NCI-H1048 (cell line): Measurements from ENCODE around the gene CDKAL1.
"Not testable (repeated sequence)": the region's sequence is repeated elsewhere in the genome, so short reads cannot be mapped to it uniquely, and the experiment has no call there.

Experiments
- DNase-seq: peaks from one replicate; lab custom pipeline; 2025; lab: John Stamatoyannopoulos, UW

The CDKAL1 gene

DNA sequence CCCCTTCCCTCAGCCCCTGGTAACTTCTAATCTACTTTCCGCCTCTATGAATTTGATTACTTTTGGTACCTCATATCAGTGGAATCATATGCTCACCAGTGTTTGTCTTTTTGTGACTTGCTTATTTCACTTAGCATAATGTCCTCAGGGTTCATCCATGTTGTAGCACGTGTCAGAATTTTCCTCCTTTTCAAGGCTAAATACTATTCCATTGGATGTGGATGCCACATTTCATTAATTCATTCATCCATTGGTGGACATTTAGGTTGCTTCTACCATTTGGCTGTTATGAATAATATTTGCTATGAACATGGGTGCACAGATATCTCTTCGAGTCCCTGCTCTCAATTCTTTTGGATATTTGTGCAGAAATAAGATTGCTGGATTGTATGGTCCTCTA lies 670.7 kb downstream of the CDKAL1 start:
- no peak for DNase-seq

DNA sequence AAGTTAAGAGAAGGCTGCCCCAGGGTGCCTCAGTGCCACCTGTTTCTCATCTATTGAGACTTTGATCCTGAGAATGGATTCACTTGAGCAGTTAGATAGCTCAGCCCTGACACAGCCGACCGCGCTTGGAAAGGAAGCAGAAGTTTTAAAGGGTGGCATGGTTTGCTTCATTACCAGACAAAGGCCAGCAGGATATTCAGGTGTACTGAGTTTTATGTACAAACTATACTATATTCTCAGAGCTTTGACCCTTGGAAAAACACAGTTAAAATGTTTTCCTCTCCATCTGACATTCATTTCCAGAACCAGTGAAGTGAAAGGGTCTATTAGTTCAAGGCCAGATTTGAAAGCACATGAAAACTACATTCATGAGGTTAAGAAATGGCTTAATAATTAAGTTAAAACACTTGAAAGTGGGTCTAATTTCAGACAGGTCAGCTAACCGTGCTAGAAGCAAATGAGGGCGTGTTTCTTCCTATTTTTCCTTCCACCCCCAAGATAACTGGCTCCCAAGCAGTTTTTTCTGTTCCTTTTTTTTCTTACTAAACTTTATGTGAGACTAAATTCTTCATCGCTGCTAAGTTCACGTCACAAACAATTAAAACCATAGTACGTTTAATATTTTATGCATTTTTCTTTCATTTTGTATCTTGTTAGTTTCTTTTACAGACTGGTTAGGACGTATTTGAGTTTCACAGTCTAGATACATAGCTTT lies 674.0 kb downstream of the CDKAL1 start:
- DNase-seq: no peak

DNA sequence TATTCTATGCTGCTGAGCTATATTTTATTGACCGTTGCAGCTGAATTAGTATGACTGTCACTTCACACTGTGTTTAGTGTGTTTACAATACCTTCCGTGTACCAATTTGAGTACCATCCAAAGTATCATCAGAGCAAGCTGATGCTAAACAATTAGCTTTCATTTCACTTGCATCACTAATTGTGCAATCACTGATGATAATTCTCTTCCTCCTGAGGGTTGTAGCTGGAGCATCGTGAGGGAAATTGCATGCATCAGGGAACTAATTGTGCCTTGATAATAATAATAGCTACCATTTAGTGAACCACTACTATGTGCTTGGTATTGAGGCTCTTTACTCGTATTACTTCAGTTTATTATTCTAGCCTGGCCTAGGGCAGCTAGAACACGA lies 674.5 kb downstream of the CDKAL1 start:
- no peak for DNase-seq

DNA sequence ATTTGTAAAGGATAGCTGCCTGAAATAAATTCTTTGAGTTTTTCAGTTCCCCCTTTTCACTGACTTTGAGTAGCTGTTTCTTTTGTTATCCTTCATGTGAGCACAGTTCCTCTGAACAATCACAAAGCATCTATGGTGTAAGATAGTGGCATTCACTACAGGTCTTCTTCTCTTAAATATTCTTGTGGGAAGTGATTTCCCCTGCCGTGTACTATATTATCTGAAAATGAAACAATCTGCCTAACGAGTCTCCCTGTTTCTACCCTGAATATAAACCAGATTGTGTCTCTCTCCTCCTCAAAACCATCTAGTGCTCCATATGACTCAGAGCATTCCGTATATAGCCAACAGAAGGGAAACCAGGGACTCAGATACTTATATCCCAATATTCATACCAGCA lies 679.2 kb downstream of the CDKAL1 start:
- no peak for DNase-seq

DNA sequence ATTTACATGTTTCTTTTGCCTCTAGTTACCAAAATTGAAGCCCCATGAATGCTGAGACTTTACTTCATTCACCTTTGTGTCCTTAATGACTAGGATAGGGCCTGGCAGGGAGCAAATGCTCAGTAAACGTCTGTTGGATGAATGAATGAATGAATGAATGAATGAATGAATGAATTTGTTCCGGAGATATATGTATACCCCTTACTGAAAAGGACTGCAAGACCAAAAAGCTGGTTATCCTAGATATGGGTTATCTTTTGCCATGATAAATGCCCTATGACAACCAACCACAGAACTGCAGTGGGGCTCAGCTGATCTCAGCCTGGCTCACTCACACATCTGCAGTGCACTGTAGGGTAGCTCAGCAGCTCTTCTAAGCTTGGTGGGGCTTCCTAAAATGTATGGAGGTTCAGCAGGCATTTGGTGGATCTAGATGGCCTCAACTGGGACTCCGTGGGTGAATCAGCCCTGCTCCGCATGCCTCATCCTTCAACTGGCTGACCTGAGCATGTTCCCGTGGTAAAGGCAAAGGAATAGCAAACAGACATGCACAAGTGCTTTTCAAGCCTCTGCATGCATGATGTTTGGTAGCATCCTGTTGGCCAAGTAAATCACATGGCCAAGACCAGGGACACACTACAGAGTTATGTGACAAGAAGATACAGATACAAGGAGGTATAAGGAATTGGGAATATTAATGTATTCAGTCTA lies 680.6 kb downstream of the CDKAL1 start:
- DNase-seq: no peak

DNA sequence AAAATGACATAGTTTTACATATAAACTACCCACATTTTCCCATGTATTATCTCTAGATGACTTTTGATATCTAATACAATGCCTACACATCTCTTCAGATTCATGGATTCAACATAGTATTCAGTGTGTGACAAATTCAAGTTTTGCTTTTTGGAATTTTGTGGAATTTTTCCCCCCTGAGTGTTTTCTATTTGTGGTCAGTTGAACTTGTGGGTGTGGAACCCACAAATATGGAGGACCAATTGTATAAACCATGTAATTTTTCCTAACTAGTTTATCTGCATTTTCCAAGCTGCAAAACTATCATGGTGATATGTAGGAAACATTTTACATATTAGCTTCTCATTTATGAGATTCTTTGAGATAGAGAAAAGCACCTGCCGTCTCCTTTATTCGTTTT lies 685.0 kb downstream of the CDKAL1 start:
- DNase-seq: no peak

DNA sequence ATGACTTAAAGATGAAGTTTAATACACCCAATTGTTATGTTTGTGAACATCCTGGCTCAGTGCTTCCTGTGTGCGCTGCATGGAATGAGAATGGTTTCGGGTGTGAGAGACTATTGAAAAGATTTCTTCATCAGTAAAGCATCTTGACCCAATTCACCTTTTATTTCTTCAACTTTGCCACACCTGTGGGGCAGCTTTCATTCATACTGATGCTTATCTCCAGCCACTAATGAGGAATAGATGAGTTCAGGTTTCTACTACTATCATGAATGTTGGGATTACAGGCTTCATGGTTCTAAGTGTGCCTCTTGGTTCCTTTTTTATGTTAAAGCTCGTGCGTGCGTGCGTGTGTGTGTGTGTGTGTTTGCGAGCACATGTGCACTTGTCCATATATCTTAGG lies 685.6 kb downstream of the CDKAL1 start:
- DNase-seq: no peak

DNA sequence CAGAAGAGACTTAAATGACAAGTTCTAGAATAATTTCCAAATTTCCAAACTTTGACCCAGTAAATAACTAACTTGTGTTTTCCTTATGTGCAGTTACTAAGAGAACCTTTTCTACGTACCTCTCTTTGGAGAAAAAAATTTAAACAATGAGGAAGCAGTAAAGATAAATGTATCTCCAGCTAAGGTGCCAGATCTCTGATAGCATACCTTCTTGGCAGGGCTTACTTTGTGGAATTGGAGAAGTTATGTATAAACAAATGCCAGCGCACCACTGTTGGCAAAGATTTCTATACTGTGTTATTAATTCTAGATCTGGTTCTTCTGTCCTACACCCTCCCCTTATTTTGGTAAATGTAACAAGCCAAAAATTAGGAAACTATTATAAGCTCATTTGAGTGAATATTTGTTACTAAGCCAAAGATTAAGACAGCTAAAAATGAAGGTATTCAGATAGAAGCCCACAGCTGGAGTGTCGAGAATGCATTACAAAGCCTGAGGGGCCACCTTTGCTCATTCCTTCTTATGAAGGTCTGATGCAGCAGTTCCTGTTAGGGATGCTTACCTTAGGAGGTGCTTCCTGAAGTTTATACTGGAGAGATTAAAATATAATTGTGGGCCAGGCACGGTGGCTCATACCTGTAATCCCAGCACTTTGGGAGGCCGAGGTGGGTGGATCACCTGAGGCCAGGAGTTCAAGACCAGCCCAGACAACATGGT lies 686.2 kb downstream of the CDKAL1 start:
- DNase-seq: no peak

DNA sequence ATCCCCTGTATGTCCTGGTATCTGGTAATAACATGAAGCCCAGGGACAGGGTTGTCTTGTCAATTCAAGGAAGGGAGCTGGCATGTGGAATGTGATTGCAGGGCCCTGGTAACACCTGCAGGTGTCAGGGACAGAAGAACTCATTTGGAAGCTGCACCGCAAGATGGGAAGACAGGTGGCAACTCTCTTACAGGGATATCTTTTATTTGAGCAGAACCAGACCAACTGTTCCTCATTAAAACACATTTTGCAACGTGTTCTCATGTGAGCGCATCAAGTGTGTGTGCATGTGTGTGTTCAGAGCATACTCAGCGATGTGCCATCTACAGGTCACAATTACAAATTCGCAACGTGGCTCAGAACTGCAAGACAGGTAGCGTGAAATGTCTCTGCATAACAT lies 688.4 kb downstream of the CDKAL1 start:
- DNase-seq: no peak

DNA sequence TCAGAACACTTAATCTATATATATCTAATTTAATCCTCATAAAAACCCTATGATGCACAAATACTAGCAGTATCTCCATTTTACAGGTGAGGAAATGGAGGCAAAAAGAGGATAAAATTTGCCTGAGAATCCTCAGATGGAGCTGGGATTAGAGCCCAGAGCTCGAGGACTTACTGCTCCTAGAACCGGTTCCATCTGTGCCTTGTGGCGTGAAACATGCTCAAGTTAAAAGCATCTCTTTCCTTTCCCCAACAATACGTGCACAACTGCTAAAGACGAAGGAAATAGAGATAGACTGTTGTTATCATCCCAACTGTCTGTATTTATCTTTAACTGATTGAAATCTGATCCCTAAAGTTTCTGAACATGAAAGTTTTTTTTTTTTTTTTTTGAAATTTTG lies 691.7 kb downstream of the CDKAL1 start:
- DNase-seq: no peak

DNA sequence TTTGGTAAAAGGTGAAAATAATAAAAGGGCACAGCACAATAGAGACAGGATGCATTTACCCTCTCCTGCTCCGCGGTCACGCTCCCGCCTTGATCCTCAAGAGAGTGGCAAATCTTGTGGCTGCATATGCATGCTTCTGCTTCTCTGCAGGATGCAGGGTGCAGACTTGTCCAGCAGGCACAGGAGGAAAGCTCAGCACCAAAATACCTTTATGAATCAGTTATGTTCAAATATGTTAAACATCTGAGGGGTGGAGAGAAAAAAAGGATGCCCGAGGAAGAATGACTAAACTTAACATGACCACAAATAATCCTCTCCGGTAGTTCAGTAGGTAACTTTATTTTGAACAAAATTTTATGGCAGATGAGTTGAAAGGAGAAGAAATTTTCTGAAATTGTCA lies 693.2 kb downstream of the CDKAL1 start:
- no peak for DNase-seq

DNA sequence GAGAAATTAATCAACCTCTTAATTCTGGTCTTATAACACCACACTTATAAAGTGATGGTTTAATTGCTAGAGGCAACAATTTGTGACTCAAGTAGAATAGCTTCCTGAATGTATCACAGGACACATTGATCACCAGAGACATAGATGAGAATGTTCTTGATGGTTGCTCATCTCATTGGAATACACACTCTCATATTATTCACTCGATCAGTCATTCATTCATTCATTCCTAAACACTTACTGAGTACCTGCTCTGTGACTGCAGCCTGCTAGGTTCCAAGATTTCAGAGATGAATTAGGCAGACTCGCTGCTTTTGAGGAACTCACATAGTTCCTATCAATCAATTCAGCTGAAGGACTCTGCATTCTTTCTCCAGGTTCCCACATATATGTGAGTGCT lies 694.2 kb downstream of the CDKAL1 start:
- no peak for DNase-seq

DNA sequence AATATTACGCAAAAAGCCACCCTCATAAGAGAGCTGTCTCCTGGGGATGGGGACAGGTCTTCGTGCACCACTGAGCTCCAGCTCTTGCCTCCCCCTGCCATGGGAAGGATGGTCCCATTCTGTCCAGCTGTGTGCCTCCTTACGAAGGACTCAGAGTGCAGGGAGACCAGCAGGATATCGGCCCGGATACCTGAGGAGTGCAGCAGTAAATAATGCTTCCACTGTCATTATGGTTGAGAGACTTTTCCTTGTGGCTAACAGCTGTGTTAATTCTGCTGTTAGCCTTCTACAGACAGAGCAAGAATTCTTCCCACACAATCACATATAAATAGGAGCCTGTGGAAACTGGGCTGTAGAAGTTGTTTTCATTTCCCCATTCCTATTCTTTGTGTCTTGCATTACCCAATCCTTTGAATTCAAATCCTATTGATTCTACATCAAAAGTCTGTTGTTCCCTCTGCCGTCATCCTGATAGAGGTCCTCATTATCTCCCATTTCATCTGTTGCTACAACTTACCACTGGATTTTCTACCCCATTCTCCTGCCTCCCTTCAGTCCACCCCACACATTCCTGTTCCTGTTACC lies 694.7 kb downstream of the CDKAL1 start:
- DNase-seq: no peak

DNA sequence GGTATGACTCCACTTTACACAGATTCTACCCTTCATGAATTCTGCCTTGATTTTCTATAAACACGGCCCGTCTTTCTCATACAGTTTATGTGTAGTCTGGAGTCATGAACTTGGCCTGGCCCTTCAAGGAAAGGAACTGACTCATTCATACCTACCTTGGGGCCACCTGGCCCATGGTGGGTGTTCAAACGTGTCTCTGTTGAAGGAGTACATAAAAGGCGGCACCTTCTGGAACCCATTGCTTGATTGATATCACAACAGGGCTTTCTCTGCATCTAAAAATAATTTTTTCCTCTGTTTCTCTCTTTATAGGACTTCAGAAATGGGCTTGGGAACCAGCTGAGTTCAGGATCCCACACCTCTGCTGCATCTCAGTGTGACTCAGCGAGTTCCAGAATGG lies 696.3 kb downstream of the CDKAL1 start:
- DNase-seq: no peak

DNA sequence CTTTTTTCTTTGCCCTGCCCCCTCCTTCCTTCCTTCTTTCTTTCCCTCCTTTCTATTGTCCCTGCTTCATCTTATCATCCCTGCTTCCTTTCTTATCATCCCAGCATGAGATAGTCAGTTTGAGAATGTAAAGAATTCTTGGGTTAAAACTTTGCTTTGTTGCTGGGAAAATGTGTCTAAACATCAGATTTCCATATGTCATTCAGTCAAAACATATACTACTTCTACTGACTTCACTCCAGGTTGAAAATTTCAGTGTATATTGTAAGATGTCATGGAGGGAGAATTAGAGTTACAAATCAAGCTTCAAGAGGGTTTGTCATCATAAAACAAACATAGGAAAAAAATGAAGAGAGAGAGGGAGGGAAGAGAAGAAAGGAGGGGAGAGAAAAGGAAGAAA lies 700.9 kb downstream of the CDKAL1 start:
- DNase-seq: no peak

DNA sequence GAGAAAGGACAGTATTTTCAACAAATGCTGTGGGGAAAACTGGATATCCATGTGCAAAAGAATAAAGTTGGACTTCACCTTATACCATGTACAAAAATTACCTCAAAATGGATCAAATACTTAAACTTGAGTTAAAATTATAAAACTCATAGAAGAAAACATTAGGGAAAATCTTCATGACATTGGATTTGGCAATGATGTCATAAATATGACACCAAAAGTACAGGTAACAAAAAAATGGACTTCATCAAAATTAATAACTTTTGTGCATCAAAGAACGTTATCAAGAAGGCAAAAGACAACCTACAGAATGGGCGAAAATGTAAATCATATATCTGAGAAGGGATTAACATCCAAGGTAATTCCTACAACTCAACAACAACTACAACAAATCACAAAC lies 704.0 kb downstream of the CDKAL1 start:
- DNase-seq: no peak

DNA sequence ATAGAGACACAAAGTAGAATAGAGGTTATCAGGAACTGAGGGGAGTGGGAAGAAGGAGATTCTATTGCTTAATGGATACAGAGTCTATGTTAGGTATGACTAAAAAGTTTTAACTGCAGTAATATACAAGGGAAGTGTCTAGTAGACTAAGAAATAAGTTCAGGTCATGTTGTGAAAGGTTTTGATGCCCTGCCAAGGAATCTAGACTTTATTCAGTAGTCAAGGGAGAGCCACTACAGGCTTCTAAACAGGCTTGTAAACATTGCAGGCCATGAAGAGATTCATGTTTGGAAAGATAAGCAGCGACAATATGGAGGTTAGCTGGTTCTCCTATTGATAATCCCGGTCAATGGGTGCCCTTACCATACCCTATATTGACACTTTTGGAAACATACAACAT lies 706.5 kb downstream of the CDKAL1 start:
- DNase-seq: no peak

DNA sequence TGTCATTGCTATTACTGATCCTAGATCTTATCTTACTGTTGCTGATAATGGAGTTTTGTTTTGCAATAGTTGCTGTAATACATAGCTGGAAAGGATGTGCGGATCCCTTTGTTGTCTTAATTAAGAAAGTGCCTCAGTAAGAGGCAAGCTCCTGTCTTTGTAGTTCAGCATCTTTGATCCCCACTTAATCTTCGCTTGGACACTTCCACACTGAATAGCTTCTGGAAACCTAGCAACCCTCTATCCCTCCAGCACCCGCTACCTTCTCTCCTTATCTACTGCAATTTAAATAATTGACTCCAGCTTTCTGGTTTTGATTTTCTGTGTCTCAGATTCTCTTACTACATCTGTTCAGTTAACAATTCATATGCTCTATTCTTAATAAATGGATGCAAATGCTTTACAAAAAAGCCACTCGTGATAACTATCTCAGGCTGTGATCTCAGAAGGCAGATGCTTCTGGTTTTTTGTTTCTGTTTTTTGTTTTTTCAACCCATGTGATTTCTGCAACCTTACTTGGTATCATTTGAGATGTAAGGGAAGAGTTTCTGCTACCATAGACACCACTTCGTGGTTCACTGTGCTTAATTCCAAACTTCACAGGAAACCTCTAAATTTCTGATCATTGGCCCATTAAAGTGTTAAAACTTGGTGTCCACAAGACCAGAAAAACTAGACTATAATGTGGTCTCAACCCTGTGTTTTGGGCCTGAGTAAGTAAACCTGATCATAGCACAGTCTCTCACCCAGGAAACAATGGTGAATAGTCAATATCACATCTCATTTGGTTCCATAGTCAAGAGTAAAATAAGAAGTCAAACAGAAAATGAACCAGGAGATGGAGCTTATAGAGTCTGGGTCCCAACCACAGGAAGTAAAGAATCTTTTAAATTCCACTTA lies 707.2 kb downstream of the CDKAL1 start:
- no peak for DNase-seq

DNA sequence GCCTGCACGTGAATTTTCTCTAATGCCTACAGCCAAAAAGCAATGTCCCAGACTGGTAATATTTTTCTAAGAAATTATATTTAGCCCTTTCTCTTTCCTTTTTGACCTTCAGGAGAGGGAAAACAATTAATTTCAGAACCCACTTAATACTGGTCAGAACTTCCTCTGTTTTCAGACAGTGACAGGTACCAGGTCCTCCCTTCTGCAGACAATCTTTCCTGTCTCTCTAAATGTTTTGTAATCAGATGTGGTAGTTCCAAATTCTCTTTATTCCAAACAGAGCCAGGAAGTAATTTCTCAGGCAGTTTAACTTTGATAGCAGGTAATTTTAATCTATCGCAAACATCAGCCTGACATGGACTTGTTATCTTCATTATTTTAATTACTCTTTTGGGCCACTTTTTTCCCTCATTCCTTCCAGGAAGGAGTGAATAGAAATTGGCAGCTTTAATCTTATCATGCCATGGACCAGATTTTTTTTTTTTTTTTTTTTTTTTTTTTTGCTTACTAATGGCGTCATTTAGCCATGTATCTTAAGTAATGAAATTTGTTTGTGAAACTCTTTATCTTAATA lies 710.7 kb downstream of the CDKAL1 start:
- DNase-seq: no peak

DNA sequence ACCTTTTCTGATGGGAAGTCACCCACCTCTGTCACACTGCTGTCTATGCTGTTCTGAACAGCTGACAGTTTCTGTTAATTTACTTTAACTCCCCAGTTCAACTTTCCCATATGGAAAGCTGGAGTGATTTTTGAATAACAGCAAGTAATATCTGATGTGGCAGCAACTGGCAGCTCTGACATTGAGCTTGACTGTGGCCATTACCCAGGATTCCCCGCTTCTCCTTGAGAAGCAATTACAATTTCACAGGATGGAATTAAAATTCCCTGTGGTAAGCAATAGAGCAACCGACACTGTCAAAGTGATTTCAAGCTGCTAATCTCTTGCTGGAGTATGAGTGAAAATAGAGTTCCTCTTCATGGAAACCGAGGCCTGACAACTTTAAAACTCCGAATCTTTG lies 711.2 kb downstream of the CDKAL1 start:
- no peak for DNase-seq

DNA sequence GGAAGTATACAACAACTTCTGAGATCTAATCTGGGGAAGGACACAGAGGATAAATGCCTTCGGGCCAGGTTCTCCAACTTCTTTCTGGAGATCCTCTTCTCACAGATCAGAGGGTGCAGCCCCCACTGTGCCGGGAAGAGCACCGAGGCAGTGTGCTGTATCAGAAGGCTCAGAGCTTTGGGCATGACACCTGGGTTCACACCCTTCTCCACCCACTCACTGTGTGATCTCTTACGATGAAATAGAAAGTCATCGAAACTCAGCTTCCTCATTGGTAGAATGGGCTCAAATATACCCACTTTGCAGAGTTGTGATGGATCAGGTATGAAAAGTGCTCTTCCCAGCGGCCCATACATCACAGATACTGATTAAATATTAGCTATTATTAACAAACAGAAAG lies 711.8 kb downstream of the CDKAL1 start:
- DNase-seq: no peak

DNA sequence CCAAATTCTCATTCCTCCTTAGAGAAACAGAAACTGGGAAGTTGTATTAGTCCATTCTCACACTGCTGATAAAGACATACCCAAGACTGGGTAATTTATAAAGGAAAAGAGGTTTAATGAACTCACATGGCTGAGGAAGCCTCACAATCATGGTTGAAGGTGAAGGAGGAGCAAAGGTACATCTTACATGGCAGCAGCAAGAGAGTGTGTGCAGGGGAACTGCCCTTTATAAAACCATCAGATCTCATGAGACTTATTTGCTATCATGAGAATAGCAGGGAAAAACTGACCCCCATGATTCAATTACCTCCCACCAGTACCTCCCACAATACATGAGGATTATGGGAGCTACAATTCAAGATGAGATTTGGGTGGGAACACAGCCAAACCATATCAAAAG lies 720.2 kb downstream of the CDKAL1 start:
- DNase-seq: not testable (repeated sequence)
